Testis (tissue), 3 donors: ENCODE measurements around the gene IQGAP1. TPM values are rescaled to one million over a fixed set of nuclear protein-coding genes. Genes with fewer than 3 reads are reported as not detected.

ENCODE experiments used
- DNase-seq: peaks from one replicate; pipeline ENCODE4 v3.0.0-alpha.2; 2019
- H3K27ac ChIP-seq, 2 donors: fragments of 200-600 bp; sonication (generic); one replicate each; pipeline ENCODE4 v1.5.1; 2019
- H3K27me3 ChIP-seq: fragments of 200-600 bp; sonication (generic); one replicate; pipeline ENCODE4 v1.5.1; 2019
- H3K36me3 ChIP-seq: fragments of 200-600 bp; sonication (generic); one replicate; pipeline ENCODE4 v1.5.1; 2017; ENCODE audit warnings: low read depth; ENCODE audit errors: missing control alignments
- H3K4me1 ChIP-seq: fragments of 200-600 bp; sonication (generic); one replicate; pipeline ENCODE4 v1.5.1; 2019
- H3K4me3 ChIP-seq, 2 donors: fragments of 200-600 bp; sonication (generic); one replicate each; pipeline ENCODE4 v1.5.1; 2017 to 2019
- H3K9me3 ChIP-seq: fragments of 200-600 bp; sonication (generic); one replicate; pipeline ENCODE4 v1.5.1; 2017
- CTCF ChIP-seq, 3 experiments: fragments of 450-650 bp in 2 of 3; fragments of 200-600 bp in 1 of 3; sonication (generic) in 1 of 3; IDR thresholded peaks; one replicate each; pipeline ENCODE4 v1.5.1; 2016 to 2019; ENCODE audit warnings: antibody characterized with exemption in 3 of 3, mild to moderate bottlenecking in 2 of 3, moderate library complexity in 1 of 3
- POLR2A ChIP-seq: fragments of 450-650 bp; IDR thresholded peaks from one replicate; pipeline ENCODE4 v1.6.1; 2017; ENCODE audit warnings: antibody characterized with exemption, mild to moderate bottlenecking, moderate library complexity
- WGBS, 2 donors: methylation state at CpG; one replicate each; pipeline ENCODE4 v1.1.5; 2018; 5-methylcytosine and 5-hydroxymethylcytosine counted together
- intact Hi-C: fragments of 100-400 bp; cut with DNase I; formaldehyde crosslinking; loops from one replicate; pipeline ENCODE4 v1.15.1; 2023; ENCODE audit warnings: low total_unique reads
- polyA plus RNA-seq: library from polyadenylated mRNA; stranded (reverse); fragments of 350-450 nt; fragmentation: Illumina TruSeq; extraction: RNeasy Lipid Tissue Mini Kit (QIAGEN cat#74804); gene quantifications from one replicate; pipeline ENCODE4 v1.2.3, GENCODE V29; 2014; ENCODE audit warnings: low read depth, low replicate concordance; ENCODE audit not compliant: insufficient read depth
- small RNA-seq, 2 donors: library from RNA; depleted of rRNA; stranded (forward); fragments of <200 nt; gene quantifications; one replicate each; pipeline ENCODE3, GENCODE V24; 2016
- total RNA-seq, 2 donors: library from RNA; depleted of rRNA; stranded (reverse); fragments of >200 nt; gene quantifications; one replicate each; pipeline ENCODE4 v1.2.3, GENCODE V29; 2016

IQGAP1 gene
- total and polyA plus RNA-seq, 3 donors from 2014 or later: 44.4 to 102 (median 86.9) TPM

GRCh38 chr15:90545095-90545494 is 157.1 kb downstream of the IQGAP1 start:
- Histone ChIP-seq H3K36me3 (no peaks in the 10 kb centered on the region), H3K27ac (no peak overlapping the region), H3K9me3 (no peaks in the 10 kb centered on the region), H3K4me3 (no peak overlapping the region), H3K27me3 (no peaks in the 10 kb centered on the region), H3K4me1 (peaks cover 9% of the 10 kb centered on the region)
- intact Hi-C loops: no loop called here
- DNase-seq: no peak
- no peak for TF ChIP-seq POLR2A
- no peak for TF ChIP-seq CTCF (IDR thresholded peaks at IDR 0.05)
- 93 to 94% methylated on average over 7 of the region's 7 CpGs for WGBS, 2 donors

GRCh38 chr15:90547540-90547939 is 159.5 kb downstream of the IQGAP1 start:
- Histone ChIP-seq H3K27ac (peak overlapping the region; percentile 32 to 47), H3K9me3 (no peaks in the 10 kb centered on the region), H3K4me3 (no peak overlapping the region), H3K4me1 (peaks cover 19% of the 10 kb centered on the region), H3K36me3 (no peaks in the 10 kb centered on the region), H3K27me3 (no peaks in the 10 kb centered on the region)
- DNase-seq: no peak
- intact Hi-C loops: no loop called here
- TF ChIP-seq POLR2A (no peak), CTCF (IDR thresholded peaks at IDR 0.05) (no peak)
- 56 to 83% methylated on average over 2 of the region's 2 CpGs for WGBS, 2 donors

- DNase-seq: no peak
- H3K4me3 ChIP-seq: no peak overlapping the region
- no peaks in the 10 kb centered on the region for H3K9me3 ChIP-seq
- WGBS, 2 donors: 79 to 85% methylated on average over 6 of the region's 6 CpGs
- intact Hi-C loops: no loop called here
- H3K36me3 ChIP-seq: no peaks in the 10 kb centered on the region
- no peak for TF ChIP-seq POLR2A
- no peak for TF ChIP-seq CTCF (IDR thresholded peaks at IDR 0.05)
- H3K27ac ChIP-seq: peak overlapping the region in 1 of 2 donors; percentile 82
- H3K27me3 ChIP-seq: no peaks in the 10 kb centered on the region
- peaks cover 34% of the 10 kb centered on the region for H3K4me1 ChIP-seq
Measured at GRCh38 chr15:90550919-90551318, 162.9 kb downstream of the IQGAP1 start.

Small RNA genes within 50 kb of the gene (small RNA-seq; reads per million reads assigned to genes)
- 0 reads per million in 2 donors for gene NDUFA3P4

Other genes with a start within 250 kb of the IQGAP1 start
- gene SEMA4B, start 186.9 kb upstream of the IQGAP1 start, total RNA-seq: 10 to 100 TPM; 59.4 to 78.3 TPM
- gene SEMA4B, start 186.9 kb upstream of the IQGAP1 start, polyA plus RNA-seq: 22.2 TPM
- 10 to 100 TPM; 50.8 to 78.0 TPM for gene CIB1, start 154.3 kb upstream of the IQGAP1 start, total RNA-seq
- gene CIB1, start 154.3 kb upstream of the IQGAP1 start, polyA plus RNA-seq: 138 TPM
- 10 to 100 TPM in 1 of 2 donors, 1 to 10 TPM in 1; 6.2 to 16.1 TPM for gene GDPGP1, start 154.0 kb upstream of the IQGAP1 start, total RNA-seq
- 8.9 TPM for gene GDPGP1, start 154.0 kb upstream of the IQGAP1 start, polyA plus RNA-seq
- 10 to 100 TPM in 1 of 2 donors, 1 to 10 TPM in 1; 6.8 to 18.0 TPM for gene TTLL13, start 138.7 kb upstream of the IQGAP1 start, total RNA-seq
- gene TTLL13, start 138.7 kb upstream of the IQGAP1 start, polyA plus RNA-seq: 30.3 TPM
- 10 to 100 TPM; 86.1 to 95.6 TPM for gene NGRN, start 122.6 kb upstream of the IQGAP1 start, total RNA-seq
- 82.9 TPM for gene NGRN, start 122.6 kb upstream of the IQGAP1 start, polyA plus RNA-seq
- gene ZNF774, start 36.0 kb upstream of the IQGAP1 start, total RNA-seq: 1 to 10 TPM; 2.5 to 8.7 TPM
- 5.6 TPM for gene ZNF774, start 36.0 kb upstream of the IQGAP1 start, polyA plus RNA-seq
- gene CRTC3, start 141.7 kb downstream of the IQGAP1 start, total RNA-seq: 100 to 1,000 TPM; 105 to 125 TPM
- gene CRTC3, start 141.7 kb downstream of the IQGAP1 start, polyA plus RNA-seq: 47.1 TPM